ENCODE results near the gene HRH2. TPM values are rescaled to one million over a fixed set of nuclear protein-coding genes. Genes with fewer than 3 reads are reported as not detected.

The HRH2 gene
- total RNA-seq, 1 donor from 2014 or later: 1.7 TPM

GRCh38 chr5:175741556-175741955 is 83.7 kb downstream of the HRH2 start:
- no peak for TF ChIP-seq CTCF (conservative IDR thresholded peaks at IDR 0.05)
- H3K4me1 Mint-ChIP-seq: peaks cover 7% of the 10 kb centered on the region
- H3K27me3 Mint-ChIP-seq (ENCODE audit: low read depth): peaks cover 13% of the 10 kb centered on the region
- no peak for DNase-seq (ENCODE audit: low read depth, low spot score)
- H3K36me3 Mint-ChIP-seq (ENCODE audit: low read depth): no peaks in the 10 kb centered on the region
- H3K27ac Mint-ChIP-seq (ENCODE audit: unreplicated experiment): no peak overlapping the region
- H3K9me3 Mint-ChIP-seq: no peaks in the 10 kb centered on the region
- H3K4me3 Mint-ChIP-seq: no peak overlapping the region

- TF ChIP-seq CTCF (conservative IDR thresholded peaks at IDR 0.05): no peak
- H3K4me3 Mint-ChIP-seq: no peak overlapping the region
- H3K36me3 Mint-ChIP-seq (ENCODE audit: low read depth): no peaks in the 10 kb centered on the region
- H3K27ac Mint-ChIP-seq (ENCODE audit: unreplicated experiment): no peak overlapping the region
- DNase-seq (ENCODE audit: low read depth, low spot score): no peak
- H3K27me3 Mint-ChIP-seq (ENCODE audit: low read depth): peaks cover 13% of the 10 kb centered on the region
- H3K4me1 Mint-ChIP-seq: peaks cover 15% of the 10 kb centered on the region
- no peaks in the 10 kb centered on the region for H3K9me3 Mint-ChIP-seq
Observed at GRCh38 chr5:175742290-175742994, 84.6 kb downstream of the HRH2 start.

GRCh38 chr5:175743676-175744210 is 85.9 kb downstream of the HRH2 start:
- H3K27me3 Mint-ChIP-seq (ENCODE audit: low read depth): peaks cover 13% of the 10 kb centered on the region
- no peak for DNase-seq (ENCODE audit: low read depth, low spot score)

GRCh38 chr5:175745210-175745609 is 87.3 kb downstream of the HRH2 start:
- H3K27ac Mint-ChIP-seq (ENCODE audit: unreplicated experiment): no peak overlapping the region
- peaks cover 24% of the 10 kb centered on the region for H3K4me1 Mint-ChIP-seq
- DNase-seq (ENCODE audit: low read depth, low spot score): no peak
- no peak overlapping the region for H3K4me3 Mint-ChIP-seq
- H3K27me3 Mint-ChIP-seq (ENCODE audit: low read depth): peaks cover 11% of the 10 kb centered on the region
- H3K36me3 Mint-ChIP-seq (ENCODE audit: low read depth): no peaks in the 10 kb centered on the region
- no peaks in the 10 kb centered on the region for H3K9me3 Mint-ChIP-seq
- no peak for TF ChIP-seq CTCF (conservative IDR thresholded peaks at IDR 0.05)

More at GRCh38 chr5:175743676-175744210, 85.9 kb downstream of the HRH2 start:
- H3K36me3 Mint-ChIP-seq (ENCODE audit: low read depth): no peaks in the 10 kb centered on the region
- no peak overlapping the region for H3K4me3 Mint-ChIP-seq
- no peak overlapping the region for H3K27ac Mint-ChIP-seq (ENCODE audit: unreplicated experiment)
- H3K4me1 Mint-ChIP-seq: peaks cover 19% of the 10 kb centered on the region
- H3K9me3 Mint-ChIP-seq: no peaks in the 10 kb centered on the region
- TF ChIP-seq CTCF (conservative IDR thresholded peaks at IDR 0.05): no peak

- H3K4me3 Mint-ChIP-seq: no peak overlapping the region
- TF ChIP-seq CTCF (conservative IDR thresholded peaks at IDR 0.05): no peak
- no peaks in the 10 kb centered on the region for H3K9me3 Mint-ChIP-seq
- H3K4me1 Mint-ChIP-seq: peaks cover 31% of the 10 kb centered on the region
- no peak for DNase-seq (ENCODE audit: low read depth, low spot score)
- H3K36me3 Mint-ChIP-seq (ENCODE audit: low read depth): no peaks in the 10 kb centered on the region
- no peak overlapping the region for H3K27ac Mint-ChIP-seq (ENCODE audit: unreplicated experiment)
- peaks cover 10% of the 10 kb centered on the region for H3K27me3 Mint-ChIP-seq (ENCODE audit: low read depth)
Observed at GRCh38 chr5:175746851-175747250, 89.0 kb downstream of the HRH2 start.

Data from neural crest cell (in vitro differentiated cells).